Hematopoietic multipotent progenitor cell treated with erythropoietin and hydrocortisone succinate and interleukin-3 and kit ligand, for 6 days (in vitro differentiated cells): ENCODE measurements around the gene PRKCA.
"Not testable (repeated sequence)": the region's sequence is repeated elsewhere in the genome, so short reads cannot be mapped to it uniquely, and the experiment has no call there.

Experiments
- DNase-seq: peaks from one replicate; pipeline ENCODE4 v3.0.0-alpha.2; 2015

The PRKCA gene

DNA sequence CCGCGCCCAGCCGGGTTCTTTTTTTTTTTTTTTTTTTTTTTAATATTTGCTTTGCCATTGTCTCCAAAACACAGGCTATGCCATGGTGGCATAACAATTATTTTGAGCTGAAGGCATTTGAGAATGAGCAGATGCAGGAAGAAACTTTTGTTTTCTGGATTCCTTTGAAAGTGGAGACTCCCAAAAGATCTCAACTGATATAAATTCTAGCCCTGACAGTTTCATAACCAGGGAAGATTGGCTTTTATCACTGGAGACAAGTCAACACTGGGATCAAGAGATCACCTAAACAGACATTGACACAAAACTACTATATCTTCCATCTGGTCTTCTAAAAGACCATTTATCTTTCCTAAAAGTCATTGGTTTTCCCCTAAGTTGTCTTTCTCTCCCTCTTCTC lies 10.1 kb upstream of the PRKCA start:
- DNase-seq = no peak

DNA sequence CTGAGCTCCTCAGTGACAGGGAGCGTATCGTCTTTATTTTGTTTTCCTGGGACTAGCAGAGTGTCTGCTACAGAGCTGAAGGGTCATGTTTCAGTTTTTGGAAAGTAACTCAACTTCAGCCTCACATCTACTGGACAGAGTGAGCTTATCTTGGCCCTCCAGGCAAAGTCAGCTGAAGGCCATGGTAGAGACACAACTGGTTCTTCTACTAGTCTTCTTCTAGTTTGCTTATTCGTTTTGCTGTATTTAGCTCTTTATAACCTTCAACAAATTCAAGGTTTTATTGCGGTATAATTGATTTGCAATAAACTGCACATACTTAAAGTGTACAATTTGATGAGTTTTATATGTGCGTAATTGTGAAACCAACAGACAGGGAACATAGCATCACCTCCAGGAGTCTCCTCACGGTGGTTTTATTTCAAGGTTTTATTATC lies 6.1 kb upstream of the PRKCA start:
- no peak for DNase-seq

DNA sequence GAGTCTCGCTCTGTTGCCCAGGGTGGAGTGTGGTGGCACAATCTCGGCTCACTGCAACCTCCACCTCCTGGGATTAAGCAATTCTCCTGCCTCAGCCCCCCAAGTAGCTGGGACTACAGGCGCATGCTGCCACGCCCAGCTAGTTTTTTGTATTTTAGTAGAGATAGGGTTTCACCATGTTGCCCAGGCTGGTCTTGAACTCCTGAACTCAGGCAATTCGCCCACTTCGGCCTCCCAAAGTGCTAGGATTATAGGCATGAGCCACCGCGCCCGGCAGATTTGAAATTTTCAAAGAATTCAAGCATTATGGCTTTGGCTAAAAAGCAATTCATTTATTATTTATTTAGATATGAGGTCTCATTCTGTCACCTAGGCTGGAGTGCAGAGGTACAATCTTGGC lies 5.0 kb upstream of the PRKCA start:
- DNase-seq = not testable (repeated sequence)

DNA sequence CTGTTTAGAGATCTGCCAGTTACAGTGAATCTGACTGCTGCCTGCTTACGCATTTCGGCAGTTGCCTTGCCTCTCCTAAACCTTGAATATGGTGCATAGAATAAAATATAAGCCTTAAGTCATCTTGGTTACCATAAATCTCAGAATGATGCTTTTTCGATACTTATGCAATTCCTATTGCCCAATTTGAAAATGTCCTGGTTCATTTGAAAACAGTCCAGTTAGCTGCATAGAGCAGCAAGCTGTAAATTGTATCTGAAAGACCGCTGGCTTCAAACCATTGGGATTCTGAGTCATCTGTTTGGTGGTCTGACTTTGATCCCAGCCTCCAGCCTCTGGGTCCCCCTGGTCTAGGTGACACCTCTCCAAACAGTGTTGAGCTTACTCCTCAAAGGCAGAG lies 2.7 kb upstream of the PRKCA start:
- DNase-seq = no peak

DNA sequence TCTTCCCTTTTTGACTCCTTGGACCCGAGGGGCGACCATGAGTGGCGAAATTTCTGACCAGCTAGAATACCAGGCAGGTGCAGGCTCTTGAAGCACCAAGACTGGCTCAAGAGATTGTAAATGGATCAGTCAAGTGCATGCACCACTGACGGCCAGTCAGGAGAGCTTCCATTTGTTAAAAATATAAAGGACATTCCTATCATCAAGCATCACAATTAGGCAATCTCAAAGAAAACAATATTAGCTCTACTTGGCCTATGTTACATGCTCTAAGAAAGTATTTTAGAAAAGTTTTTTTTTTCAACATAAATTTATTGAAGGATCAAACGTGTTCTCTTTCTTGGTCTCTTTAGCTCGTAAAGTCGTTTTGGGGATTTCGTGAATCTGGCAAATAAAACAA lies 1.5 kb upstream of the PRKCA start:
- DNase-seq = no peak

DNA sequence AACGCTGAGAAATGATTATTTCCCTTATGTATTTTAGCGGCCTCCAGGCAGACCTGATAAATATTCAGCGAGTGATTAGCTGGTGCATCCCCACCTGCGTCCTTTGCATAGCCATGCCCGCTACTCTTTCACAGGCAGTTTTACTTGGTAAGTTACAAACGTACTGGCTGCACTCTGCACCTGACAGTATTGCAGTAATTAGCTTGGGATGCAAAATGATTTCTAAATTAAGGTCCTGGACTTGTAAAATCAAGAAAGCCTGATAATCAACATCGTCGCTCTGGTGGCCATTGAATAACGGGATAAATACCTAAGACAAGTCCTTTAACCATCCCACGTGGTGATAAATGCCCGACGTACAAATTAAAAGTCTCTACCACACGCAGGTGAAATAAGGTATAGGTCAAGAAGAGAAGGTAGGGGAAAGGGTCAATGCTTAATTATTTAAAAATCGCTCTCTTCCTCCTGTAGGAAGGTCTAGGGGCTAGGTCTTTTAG lies 998 bp upstream of the PRKCA start:
- DNase-seq = no peak

DNA sequence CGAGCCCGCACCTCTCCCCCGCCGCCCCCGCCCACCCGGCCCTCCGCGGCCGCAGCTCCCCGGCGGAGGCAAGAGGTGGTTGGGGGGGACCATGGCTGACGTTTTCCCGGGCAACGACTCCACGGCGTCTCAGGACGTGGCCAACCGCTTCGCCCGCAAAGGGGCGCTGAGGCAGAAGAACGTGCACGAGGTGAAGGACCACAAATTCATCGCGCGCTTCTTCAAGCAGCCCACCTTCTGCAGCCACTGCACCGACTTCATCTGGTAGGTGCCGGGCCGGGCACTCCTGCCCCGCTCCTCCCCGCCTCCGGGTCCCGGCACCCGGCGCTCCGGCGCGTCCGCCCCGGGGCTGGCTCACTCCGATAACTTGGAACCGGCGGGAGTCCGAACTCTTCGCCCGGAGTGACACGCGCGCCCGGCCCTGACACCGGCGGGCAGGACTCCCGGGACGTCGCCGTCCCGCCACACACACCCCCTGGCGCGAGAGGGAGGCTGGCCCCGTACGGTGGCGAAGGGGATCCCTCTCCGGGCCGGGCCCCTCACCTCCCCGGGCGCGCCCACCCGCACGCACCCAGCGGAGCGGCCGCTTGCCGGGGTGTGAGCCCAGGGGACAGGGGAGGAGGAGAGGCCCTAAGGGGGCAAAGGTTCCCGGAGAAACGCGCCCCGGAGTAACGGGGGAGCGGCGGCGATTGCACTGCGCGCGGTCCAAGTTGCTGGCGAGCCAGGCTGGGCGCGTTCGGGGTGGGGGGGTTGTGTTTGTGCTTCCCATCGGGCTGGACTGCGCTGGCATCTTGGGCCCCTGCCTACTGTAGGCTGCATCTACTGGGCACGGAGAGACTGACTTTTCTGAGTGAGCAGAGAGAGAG lies 581 bp downstream of the PRKCA start:
- DNase-seq = peak; percentile 39

DNA sequence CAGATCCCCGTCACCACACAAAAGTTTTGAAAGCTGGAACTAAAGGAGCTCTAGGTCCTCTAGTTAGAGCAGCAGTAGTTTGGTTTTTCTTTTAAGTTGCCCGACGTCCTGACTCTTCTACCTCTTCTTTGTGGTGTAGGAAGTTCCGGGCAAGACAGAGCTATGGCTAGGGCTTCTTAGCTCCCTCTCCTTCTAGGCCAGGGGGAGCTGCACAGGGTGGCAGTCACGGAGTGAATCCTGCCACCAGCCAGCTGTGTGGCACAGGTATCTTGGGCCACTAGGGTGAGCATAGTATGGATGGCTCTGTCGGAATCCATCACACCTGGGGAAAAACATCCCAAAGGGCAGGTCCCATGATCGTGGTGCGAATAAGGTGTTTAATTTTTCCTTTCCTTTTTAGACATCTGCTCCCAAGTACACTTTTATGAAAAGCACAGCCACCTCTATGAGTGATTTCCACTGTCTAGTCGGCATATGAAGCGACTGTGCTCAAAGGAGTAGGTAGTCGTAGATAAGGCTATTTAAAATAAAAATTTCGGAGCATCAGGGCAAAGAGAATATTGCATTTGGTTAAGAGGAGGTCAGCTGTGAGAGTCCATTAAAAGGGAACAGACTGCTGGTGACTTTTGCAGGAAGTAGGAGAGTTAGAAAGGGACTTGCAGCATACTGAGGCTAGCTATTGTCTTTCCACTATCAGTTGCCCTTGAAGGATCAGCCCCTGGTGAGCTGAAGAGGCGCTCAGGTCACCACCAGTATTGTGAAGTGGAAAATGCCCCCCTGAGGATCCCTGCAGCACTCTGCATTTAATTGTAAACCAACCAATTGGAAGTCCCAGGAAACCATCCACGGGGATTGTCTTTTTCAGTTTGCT lies 2.1 kb downstream of the PRKCA start:
- no peak for DNase-seq

DNA sequence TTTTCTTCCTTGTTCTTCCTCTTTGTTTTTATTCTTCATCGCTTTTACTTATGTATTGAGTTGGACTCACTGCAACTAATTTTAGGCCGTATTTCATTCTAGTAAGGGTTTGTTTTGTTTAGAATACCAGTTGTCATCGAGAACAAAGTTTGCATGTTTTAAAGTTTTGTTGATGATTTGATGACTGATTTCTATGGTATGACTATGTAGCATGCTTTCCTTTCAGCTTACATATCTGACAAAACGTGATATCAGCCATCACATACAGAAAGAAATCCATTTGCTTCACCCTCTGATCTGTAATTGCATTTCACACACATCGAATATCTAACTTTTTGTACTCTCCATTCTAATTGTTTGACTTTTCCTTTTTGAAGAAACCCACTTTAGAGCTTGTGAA lies 4.0 kb downstream of the PRKCA start:
- no peak for DNase-seq

DNA sequence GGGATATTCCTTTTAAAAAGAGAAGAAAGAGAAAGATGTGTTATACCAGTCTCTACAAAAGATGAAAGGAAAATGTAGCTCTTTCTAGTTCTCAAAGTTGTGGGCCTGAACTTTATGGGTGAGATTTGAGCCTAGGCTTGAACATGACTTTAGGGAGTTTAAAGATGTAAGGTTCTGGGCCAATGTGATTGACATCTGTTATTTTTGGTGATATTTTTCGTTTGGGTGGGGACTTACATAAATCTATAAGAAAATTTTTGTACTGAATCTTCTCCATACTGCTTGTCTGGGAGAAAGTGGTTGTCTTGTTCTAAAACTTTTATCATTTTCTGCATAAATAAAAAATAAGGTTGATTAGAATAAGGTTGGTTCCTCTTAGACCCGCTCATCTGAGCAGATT lies 4.8 kb downstream of the PRKCA start:
- no peak for DNase-seq

DNA sequence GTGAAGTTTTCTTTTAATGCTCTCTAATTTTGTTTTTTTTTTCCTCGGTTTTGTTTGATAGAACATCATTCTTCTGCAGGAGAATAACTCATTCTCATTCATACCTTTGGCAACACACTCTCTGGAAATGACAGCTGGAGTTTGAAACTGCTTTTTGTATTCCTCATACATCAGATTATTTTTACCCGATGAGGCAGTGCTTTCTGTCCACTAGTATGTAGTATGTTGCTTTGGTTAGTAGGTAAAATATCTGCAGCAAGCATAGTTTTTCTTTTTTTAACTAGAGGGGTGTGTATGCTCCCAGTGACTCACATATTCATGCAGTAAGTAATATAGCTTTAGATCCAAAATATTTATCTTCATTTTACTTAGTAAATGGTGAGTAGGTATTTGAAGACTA lies 6.4 kb downstream of the PRKCA start:
- DNase-seq = no peak

DNA sequence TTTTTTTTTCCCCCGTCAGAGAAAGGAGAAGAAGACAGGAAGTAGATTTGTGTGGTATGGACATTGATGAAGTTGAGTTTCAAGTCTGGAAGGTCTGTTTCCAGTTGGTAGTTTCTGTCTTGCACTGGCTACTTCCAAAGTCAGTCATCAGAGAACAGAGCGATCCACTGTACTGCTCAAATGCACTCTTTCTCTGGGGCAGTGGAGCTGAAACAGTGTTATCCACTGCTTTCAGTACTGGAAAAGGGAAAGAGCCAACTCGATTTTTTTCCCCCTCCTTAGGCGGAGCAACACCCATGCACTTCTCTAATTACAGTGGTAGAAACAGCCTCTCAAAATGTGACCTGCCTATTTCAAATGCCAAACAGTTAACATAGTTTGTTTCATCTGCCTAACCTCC lies 7.4 kb downstream of the PRKCA start:
- DNase-seq = no peak

DNA sequence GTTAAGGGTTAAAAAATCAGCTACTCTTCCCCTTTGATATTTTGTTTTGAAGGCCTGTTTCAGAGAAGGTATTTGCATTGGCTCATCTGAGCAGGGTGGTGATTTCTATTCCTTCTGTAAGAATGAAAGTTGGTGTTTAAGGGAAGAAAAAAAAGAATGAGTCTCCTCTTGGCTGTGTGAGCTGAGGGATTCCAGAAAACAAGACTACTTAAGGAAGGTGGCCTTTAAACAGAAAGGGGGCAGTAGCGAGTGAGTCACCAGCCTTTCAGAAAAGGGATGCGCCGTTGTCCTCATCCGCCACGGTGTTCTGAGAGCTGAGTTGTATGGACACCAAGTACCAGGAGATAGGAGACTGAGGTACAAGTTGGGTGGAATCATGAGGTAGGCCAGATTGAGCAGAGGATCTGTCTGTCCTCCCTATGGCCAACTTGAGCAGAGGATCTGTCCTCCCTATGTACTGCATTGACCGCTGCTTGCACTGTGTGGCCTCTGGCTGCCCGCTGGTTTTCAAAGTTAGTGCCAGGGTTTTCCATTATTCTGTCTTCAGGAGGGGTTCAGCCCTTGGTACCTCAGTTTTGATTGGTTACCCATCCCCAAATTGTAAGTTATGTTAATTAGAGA lies 8.2 kb downstream of the PRKCA start:
- DNase-seq = no peak

DNA sequence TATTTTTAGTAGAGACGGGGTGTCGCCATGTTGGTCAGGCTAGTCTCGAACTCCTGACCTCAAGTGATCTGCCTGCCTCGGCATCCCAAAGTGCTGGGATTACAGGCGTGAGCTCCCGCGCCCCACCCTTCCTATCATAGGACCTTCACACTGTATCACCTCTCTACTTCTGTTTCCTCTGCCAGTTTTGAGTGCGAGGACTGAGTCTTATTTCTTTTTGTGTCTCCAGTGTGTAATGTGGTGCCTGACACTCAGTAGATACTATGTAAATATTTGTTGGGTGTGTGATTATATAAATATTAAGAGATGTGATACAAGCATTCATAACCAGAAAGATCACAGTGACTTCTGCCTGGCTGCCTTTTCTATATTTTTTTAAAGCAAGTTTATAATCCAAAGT lies 10.5 kb downstream of the PRKCA start:
- no peak for DNase-seq

DNA sequence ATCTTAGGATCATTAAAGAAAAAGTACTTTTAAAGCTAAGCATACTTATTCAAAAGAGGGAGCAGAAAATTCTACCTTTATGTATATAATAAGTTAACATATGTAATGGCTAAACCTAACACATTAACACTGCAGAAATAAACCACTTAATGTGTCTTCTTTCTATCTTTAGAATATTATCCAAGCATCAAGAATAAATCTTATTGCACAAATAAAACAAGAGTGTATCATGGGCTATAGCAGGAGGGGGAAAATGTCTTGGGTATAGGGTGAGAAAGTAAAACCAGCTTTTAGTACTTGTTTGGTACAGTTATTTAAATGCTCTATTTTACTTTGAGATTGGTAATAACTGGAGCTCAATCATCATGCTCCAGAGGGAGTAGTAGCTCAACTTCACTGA lies 10.9 kb downstream of the PRKCA start:
- DNase-seq = no peak

DNA sequence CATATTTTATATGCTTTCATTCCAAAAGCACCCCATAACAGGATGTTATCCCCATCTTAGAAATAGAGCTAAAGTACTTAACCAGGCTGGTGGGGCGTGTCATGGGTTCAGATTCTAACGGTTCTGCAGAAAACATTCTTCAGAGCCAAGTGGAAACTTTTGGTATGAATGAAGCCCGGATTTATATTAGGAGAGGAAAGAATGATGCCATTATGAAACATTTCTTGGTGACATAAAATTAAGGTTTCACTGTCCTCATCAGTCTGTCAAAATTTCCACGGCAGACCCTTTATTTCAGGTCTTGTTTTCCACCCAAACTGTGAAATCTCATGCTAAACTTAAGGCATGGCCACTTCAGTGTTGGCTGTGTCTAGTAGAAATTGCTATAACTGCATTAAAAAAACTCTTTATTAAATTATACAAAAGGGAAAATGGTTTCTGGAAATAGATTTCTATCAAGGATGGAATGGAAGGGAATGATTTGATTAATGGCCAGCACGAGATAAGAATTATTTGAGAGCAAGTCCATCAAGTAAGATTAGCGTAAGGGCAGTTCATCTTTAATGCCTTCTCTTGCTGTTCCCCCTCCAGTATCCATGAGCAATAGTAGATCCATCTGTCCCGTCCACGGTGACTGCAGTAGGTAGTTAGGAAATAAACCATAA lies 11.7 kb downstream of the PRKCA start:
- DNase-seq = no peak

DNA sequence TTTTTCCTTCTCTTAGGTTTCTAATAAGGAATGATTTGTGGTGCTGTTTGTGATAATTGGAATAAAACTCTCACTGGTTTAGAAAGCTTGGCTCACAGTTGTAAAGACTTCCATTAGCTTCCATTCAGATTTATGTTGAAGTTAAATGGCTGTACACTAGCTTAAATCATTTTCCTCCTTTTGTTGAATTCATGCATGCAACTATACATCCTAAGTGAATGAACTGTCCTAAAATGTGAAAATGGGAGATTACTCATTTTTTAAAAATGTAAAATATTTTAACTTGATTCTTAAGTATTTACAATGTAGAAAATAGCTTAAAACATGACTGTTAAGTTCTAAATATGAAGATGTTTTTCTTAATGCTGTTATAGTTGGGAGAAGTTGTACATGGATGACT lies 15.2 kb downstream of the PRKCA start:
- no peak for DNase-seq

DNA sequence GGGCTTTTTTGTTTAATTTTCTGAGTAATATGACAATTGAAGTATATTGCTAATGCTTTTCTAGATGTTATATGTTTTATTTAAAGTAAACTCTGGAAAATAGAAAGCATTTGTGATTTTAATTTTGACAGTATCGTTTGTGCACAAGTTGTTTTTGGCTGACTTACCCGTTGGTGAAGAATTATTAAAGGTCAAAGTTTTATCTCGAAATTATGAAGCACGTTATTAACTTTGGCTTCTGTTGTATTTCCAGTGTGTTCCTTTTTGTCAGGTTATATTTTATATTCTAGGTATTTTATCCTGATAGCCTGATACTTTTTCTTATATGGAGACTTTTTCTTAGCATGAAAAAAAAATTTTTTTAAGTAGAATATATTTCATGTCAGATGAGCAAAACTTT lies 16.8 kb downstream of the PRKCA start:
- DNase-seq = no peak

DNA sequence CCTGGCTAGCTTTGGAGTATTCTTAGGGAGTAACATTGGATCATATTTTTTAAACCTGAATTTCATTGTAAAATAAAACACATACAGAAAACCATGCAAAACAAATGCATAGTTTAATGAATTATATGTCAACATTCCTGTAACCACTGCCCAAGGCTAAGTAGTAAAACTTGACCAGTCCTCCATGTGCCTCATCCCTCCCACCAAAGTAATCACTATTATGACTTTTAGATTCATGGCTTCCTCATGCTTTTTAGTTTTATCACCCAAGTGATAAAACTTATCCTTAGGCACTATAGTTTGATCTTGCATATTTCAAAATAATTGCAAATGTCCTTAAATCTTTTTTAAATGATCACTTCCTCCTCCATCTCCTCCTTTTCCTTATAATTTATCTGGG lies 20.4 kb downstream of the PRKCA start:
- DNase-seq = no peak

DNA sequence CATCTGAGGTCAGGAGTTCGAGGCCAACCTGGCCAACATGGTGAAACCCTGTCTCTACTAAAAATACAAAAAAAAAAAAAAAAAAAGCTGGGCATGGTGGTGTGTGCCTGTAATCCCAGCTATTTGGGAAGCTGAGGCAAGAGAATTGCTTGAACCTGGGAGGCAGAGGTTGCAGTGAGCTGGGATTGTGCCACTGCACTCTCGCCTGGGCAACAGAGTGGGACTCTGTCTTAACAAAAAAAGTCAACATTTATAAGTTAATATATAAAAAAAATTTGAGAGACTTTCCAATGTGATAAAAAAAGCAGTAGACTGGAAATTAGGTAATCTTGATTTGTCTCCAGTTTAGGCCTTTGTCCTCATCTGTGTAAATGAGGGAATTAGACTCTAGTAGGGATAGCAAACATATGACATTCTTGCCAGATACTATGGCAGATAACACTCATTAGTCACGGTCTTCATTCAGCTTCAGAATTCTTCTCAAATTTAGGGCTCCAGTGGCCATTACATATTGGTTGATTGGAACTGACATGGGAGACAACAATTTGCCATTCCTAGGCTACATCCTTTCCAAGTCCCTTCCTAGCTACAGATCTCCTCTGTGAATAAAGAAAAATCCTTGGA lies 22.1 kb downstream of the PRKCA start:
- not testable (repeated sequence) for DNase-seq

DNA sequence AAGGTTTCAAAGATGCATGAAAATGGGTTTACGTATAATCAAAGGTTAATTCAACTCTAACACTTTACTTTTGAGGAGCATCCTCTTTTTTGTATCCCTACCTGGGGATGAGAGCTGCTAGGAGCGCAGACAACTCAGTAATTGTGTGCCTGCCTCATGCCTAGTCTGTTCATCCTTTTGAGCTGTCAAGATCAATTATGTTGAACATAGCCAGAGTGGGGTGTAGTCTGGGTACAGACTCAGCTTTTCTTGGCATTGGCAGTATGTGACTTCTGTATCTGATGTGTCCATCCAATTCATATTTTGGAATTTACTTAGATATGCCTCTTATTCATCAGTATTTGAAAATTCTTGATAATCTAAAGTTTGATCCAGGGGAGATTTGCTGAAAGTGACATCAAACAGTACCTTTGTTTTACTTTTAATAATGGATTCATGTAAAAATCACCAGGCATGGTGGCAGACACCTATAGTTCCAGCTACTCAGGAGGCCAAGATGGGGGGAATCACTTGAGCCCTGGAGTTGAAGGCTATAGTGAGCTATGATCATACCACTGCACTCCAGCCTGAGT lies 24.1 kb downstream of the PRKCA start:
- no peak for DNase-seq

DNA sequence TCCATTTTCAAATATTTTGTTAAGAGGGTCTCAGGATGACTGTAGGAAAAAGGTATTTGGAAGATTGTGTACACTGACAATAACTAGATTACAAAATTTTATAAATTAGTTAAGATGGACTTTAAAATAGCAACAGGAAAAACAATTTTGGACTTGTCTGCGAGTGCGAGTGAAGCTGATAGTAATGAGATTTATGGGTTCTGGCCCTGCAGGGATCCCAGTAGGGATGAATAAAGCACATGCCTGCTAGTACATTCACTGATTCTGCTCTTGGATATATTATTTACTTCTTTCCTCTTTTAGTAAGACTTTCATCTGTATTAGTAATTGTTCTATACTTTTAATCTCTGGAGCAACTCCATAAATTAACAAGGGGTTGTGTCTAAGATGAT lies 28.2 kb downstream of the PRKCA start:
- DNase-seq = no peak
